H54 (cell line): Measurements from ENCODE around the gene ZDHHC13.

Source experiments
- DNase-seq: peaks from one replicate; pipeline ENCODE4 v3.0.0; 2011; ENCODE audit warnings: low spot score, mixed read lengths; ENCODE audit not compliant: insufficient read length
- FAIRE-seq: peaks from 3 replicates; lab custom pipeline; 2011; peaks lifted over from hg19 to GRCh38; lab: Jason Lieb, UNC
- POLR2A ChIP-seq: IDR thresholded peaks from 2 replicates; pipeline ENCODE4 v1.6.1; 2011; ENCODE audit warnings: low read depth, mild to moderate bottlenecking, low read length

The ZDHHC13 gene

GRCh38 chr11:19218786-19219460 is 102.0 kb downstream of the ZDHHC13 start:
- FAIRE-seq (no peak), DNase-seq (no peak)
- no peak for TF ChIP-seq POLR2A

GRCh38 chr11:19220903-19221724 is 104.1 kb downstream of the ZDHHC13 start:
- FAIRE-seq, result no peak
- no peak for DNase-seq
- no peak for TF ChIP-seq POLR2A

- TF ChIP-seq POLR2A, result no peak
- FAIRE-seq, result no peak
- DNase-seq, result no peak
These were observed 108.2 kb downstream of the ZDHHC13 start for GRCh38 chr11:19225123-19225522.

- no peak for TF ChIP-seq POLR2A
- DNase-seq, result no peak
- FAIRE-seq, result no peak
These were observed 108.6 kb downstream of the ZDHHC13 start for GRCh38 chr11:19225581-19225980.
